IPS DF 4.7 (cell line): ENCODE data around the gene LEMD2.

ENCODE experiments used
- DNase-seq: peaks from one replicate; pipeline ENCODE4 v3.0.0-alpha.2; 2013; ENCODE audit warnings: low spot score; ENCODE audit errors: extremely low read depth

Gene LEMD2

DNA sequence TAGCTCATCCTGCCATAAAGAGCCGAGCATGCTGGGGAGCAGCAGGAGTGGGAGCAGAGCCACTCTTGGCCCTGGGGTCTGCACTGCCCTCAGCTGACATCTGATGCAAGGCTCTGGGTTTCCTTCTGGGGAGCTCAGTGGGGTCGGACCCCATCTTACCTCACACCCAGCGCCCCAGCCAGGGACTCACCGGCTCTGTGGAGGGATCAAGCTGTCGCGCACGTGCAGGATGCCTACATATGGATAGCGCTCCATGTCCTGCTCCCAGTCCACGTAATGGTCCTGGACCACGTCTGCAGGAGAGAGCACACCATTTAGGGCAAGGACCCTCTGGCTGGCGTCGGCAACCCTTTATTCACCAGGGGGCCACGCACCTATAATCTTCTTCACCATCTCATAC is 12.2 kb downstream of the LEMD2 start:
- DNase-seq, result no peak

DNA sequence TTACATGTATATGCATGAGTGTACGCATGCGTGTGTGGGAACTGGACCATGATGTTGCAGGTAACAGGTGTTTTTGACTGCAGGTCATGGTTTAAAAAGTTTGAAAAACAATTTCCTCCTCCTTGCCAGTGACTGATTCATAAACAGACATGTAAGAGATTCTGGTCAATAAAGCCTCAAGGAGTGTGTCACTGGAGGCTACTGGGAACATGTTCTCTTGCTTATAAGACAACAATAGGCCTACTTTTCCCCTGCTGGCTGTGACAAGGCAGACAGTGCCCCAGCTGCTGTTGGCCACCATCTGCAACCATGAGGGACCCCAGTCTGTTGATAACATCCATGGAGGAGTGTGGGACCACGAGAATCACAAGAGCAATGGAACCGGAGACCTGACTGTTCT is 12.7 kb downstream of the LEMD2 start:
- no peak for DNase-seq

DNA sequence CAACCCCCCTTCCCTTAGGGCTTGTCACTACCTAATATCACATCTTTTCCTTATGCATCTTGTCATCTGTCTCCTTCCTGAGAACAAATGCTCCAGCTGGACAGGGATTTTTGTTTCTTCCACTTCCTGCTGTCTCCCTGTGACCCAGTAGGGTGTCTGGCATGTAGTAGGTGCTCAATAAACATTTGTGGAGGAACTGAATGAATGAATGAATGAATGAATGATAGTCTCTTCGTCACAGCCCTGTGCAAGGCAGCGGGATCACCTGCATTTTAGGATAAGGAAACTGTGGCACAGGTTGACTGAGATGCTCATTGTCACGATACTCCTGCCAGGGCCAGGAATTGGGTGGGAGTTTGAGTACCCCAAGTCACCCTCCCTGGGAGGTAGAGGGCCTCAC is 14.2 kb downstream of the LEMD2 start:
- DNase-seq, result no peak

DNA sequence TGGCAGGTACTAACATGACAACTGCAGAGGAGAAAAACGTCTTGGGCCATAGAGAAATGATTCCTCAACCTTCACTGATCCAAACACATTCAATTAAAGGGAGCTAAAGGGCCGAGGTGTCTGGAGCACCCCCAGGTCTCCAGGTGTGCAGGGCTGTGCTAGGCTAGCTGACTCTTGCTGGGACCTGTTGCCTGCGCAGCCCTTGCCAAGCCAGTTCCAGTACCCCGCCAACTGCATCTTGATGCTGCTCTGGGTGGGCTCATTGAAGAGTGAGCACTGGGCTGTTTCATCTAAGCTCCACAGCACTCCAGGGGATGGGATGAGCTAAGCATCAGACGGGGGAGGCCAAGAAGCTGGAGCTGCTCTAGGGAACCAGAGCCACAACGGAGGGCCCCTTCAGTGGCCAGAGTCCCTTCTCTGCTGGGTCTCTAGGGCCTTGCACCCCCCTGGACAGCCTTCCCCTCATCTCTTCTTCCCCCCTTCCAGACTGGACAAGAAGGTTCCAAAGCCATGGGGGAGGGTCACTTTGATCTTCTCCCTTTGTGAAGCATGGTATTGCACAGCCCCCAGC is 15.9 kb downstream of the LEMD2 start:
- no peak for DNase-seq

DNA sequence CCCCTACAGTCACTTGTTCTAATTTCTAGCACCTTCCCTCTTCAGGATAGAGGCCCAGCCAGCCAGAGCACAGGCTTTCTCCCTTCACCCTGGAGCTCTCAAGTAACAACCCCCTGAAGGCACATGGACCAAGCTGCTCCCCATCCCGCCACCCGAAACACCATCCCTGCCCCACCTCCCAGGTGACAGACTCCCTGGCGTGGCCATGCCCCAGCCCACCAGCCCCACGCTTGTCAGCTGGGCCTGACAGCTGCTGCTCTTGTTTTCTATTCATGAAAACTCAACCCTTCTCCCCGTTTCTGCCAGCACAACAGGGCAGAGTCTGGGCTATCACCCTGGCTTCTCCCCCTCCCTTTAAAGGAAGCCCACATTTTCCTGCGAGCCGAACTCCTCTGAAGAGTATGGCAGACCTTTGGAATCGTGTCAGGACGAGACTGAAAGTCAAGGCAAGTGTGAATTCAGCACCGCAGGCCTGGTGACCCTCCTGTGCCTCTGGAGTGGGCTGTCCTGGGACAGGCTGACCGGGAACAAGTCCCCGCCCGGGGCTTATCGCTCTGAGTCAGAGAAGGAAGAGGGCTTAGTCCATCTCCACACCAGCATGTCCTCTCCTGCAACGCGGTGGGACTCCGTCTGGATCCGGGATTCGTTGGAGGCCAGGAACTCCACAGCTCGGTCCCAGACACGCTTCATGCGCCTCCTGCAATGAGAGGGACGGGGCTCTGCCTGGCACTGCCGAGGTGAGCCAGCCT is 16.7 kb downstream of the LEMD2 start:
- DNase-seq, result no peak

DNA sequence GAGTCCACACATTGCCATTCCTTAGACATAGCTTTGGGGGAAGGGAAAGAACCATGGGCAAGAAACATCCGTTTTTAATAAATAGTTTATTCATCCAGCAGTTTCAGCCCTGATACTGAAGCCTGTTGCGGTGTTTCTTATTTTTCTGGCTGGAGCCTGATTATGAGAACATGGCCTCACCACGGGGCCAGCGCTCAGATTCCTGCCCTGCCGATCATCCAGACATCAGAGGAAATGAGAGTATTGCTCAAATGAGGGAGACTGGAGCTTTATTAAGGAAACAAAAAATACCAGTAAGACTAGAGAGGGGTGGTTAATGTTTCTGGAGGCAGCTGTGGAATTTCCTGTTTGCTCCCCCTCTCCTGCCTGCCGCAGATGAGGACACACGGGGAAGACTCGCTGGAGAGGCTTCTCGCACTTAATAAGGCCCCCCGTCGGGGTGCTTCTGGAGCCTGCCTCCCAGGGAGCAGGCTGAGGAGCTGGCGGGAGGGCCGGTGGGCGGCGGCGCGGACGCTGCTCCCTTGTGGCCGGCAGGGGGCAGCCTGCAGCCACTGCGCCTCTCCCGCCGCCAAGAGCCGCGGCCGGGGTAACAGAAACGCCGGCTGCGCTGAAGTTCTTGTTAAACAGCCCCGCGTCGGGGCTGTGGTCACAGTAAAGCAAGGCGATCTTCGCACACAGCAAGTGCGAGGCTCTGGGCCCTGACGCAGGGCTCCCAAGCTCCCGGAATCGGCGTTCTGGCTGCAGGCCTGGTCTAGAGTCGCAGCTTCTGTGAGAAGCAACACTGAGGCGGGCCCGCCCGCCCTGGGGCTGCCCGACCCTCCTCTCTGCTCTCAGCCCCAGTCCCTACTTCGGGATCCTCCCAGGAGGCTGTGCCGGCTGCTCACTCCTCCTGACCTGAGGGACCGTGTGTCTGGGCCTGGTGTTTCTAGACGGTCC is 17.5 kb downstream of the LEMD2 start:
- DNase-seq, result no peak

DNA sequence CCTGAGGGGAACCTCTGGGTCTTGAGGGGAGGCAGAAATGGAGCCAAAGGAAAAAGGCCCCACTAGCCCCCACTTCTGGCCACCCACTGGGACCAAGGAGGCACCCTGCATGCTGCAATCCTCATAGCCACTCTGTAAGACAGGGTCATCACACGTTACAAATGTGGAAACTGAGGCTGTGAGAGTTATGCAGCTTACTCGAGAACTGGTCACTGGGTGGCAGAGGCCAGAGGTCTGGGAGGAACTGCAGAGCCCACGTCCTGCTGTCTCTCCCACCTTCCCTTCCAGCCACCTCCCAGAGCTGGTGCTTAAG is 18.1 kb downstream of the LEMD2 start:
- DNase-seq, result no peak

DNA sequence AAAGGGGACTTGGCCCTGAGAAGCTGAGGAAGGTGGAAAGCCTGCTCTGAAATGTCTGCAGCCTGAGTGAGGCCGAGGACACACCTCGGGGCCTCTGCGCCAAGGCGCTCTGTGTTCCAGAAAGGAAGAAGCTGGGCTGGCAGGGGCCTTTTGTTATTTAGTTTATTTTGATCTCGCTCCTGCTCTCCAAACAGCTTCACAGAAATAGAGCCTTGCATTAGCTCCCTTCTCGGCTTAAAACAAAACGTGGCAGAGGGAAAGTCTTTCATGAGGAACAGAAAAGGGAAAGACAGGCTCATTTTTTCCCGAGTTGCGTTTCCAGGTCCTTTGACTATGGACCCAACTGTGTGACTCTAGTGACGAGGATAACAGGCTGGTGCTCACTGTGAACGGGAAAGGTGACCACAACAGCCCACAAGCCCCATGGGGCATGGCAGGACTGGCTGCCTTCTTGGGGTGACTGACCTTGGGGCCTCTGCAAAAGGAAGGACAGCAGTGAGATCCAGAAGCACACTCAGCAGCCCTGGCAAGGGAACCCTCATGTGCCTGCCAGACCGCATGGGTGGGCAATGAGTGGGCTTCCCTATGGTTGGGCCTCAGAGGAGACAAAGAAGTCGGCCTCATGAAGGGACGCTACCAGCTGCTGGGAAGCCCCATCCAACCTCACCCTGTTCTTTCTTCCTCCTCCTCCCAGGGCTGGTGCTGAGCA is 18.7 kb downstream of the LEMD2 start:
- no peak for DNase-seq

DNA sequence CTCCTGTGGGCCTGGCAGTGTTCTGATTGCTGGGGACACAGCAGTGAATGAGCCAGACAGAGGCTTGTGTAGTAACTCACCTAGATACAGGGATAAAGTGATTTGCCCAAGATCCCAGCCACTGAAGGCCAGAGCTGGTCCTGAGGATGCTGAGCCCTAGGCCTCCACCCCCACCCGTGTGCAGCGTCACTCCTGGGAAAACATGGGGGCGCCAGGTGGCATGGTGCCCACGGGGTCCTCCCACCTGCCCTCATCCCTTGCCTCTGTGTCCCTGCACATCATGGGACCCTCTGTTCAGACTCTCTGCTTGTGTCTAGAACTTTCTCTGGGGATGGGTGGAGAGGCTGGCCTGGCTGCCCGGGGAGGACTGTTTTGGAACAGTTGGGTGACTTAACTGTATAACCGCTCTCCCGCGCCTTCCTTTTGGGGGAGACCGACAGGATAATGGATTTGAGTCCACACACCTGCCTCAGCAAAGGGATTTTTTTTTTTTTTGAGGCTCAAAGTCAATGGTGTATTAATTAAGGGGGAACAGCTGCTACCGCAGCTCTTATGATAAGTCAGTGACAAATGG is 19.6 kb downstream of the LEMD2 start:
- no peak for DNase-seq

DNA sequence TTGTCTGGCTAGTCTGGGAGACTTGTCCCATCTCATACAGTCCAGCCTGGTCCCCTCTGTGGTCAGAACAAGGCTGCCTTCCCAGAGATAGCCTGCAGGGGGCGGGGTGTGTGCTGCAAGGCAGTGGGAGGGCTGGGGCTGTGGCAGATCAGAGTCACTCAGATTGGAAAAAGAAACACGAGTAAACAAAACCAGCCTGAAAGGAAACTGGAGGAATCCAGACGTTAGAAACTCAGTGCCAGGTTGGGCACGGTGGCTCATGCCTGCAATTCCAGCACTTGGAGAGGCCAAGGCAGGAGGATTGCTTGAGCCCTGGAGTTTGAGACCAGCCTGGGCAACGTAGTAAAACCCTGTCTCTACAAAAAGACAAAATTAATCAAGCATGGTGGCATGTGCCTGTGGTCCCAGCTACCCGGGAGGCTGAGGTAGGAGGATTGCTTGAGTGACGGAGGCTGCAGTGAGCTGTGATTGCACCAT is 20.2 kb downstream of the LEMD2 start:
- DNase-seq, result no peak

DNA sequence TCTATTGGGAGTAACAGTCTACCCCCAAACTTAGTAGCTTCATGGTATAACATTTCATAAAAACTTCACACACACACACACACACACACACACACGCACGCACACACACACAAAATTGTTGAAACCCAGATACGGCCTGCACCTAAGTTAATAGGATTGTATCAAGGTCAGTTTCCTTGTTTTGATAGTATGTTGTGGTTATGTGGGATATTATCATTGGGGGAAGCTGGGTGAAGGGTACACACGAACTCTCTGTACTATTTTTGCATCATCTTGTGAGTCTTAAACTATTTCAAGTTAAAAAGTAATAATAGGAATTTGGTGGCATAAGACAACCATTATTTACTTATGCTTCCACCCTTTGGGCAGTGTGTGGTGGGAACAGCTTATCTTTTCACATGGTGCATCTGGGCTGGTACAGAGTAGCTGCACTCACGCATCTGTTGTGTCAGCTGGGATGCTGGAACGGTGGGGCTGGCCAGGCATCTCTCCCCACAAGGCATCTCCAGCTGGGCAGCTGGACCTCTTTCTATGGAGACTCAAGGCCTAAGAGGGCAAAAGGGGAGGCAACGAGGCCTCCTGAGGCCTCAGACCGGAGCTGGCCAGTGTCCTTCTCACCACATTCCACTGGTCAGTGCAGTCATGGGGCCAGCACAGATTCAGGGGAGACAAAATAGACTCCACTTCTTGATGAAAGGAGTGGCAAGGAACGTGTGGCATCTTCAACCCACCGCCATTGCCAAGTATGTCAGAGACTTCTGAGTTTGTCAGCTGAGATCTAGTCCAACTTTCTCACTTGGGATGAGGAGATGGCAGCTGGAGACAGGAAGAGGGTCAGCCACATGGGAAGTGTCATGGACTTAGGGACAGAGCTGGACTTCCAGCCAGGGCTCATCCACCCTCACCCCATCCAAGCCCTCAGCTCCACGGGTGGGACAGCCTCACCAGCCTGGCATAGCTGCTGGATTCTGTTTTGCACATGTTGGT is 21.7 kb downstream of the LEMD2 start:
- DNase-seq, result no peak

DNA sequence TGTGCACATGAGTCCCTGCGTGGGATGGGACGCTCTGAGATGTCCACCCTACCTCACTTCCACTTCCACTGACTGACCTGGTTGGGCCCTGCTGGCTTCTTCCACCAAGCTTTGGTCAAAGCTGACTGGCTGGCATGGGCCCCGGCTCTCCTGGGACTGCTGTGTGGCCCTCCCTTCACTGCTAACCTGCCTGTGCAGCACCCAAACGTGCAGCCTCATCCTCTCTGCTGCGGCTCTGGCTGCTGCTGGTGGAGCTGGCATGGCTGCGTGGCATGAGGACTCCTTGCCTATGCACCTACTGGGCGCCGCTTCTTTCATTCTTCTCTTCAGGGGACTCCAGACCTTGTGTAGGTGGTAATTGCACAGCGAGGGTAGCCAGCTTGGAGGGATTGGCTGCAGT is 23.6 kb downstream of the LEMD2 start:
- DNase-seq, result no peak

DNA sequence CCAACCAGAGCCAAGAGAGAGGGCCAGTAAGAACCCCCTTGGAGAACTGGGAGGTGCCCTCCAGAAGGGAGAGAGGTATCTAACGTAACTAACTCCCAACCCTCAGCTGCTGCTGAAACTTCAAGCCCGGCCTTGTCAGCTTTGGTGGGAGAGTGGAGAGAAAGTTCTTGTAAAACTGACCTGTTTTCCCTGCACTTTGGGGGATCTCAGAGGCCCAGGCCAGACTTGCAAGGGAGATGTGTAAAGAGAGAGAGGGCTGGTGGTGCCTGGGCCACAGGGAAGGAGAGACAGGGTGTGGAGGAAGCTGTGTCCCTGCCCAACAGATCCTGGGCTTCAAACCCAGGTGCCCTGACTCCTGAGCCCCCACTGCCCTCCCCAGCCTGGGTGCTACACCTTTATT is 24.9 kb downstream of the LEMD2 start:
- no peak for DNase-seq

DNA sequence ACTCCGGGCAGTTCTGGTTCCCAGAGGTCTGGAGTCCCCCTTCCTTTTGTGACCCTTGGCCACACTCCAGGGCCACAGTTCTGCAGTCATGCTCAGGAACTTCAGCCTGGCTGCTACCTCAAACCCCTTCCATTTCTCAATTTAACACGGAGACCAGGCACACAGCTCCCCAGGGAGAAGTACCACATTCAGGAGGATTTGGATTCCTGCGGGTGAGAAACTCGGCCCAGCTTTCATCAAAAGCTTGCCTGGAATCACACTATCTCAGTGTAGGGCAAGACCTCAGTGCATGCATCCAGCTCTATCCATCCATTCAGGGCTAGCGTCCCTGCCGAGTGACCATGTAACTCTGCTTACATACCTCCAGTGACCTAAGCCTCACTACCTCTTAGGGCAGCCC is 25.4 kb downstream of the LEMD2 start:
- DNase-seq, result no peak

DNA sequence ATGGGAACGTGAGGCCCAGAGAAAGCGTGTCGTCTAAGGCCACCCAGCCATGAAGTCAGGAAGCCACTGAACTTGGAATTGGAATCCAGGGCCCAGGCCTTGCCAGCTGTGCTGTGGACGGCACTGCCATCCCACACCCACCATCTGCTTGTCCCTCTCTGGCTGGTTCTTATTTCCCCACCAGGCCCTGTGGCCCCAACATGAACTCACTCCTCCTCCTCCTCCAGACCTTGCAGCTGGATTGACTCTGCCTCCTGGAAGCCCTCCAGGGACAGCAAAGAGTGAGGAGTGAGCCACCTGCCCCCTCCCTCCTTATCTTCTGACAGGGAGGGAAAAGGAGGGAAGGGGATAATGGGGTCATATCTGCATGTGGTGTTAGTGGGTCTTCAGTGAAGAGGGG is 26.2 kb downstream of the LEMD2 start:
- no peak for DNase-seq

DNA sequence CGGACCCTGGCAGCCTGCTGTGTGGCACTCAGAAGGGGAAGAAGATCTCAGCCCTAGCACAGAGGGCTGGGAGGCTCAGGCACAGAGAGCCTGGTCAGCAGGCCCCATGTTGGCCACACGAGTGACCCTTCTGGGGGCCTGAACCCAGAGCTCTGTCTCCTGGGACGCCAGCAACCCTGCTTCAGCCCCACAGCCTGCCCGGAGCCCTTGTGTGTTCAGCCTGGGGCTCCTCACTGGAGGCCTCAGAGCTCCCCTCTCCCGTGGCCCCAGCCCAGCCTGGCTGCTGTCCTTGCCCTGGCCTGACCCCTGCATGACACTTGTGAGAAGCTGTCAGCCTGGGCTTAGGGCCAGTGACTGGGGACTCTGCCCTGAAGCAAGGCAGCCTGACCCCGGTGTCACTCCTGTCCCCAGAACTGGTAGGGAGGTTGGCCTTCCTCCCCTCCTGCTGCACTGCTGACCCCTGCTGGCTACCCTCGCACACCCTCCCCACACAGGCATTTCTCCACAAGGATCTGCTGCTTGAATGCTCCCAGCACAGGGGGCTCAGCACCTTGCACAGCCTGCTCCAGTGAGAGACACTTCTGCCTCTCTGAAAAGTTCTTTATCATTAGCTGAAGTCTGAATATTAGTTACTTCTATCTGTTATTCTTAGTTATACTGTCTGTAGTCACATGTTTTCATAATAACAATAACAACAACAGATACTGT is 26.9 kb downstream of the LEMD2 start:
- DNase-seq, result no peak

DNA sequence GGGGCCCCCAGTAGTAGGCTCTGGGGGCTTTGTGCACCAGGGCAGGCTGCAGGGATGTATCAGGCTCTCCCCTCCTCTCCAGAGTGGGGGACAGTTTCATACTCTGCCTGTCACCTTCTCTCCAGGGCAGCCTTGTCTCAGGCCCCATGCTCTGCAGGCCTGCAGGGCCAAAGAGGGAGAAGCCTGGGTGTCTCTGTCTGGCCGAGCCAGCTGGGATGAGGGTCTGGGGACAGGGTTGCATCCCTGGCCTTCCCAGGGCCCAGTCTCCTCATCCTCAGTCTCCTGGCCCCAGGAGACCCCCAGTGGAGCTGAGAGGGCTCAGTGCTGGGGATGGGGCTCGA is 27.4 kb downstream of the LEMD2 start:
- DNase-seq, result no peak

DNA sequence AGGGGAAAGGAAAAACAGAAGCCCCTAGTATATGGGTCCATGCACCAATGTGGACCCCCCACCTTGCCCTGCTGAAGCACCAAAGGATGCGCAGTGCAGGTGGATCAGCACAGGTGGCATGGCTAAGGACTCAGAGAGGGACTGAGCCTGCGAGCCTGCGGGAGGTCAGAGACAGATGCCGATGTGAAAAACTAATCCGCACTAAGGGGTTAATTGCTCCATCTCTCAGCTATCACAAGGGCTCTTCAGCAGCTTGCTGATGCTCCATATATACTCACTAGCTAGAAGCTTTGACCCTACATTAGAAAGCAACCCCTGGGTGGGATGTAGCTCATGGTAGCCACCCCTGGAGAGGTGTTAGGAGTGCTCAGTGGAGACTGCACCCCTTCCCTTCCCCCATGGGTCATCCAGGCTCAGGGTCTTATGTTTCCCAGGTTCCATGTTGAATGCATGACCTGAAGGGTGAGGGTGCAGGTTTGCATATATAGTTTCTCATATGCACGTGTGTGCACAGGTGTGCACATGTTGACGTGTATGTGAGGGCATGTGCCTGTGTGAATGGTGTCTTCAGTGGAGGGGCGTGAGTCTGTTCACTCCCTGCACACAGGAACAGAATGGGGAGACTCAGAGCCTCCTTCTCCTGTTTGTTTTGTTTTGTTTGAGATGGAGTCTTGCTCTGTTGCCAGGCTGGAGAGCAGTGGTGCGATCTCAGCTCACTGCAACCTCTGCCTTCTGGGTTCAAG is 28.9 kb downstream of the LEMD2 start:
- no peak for DNase-seq

DNA sequence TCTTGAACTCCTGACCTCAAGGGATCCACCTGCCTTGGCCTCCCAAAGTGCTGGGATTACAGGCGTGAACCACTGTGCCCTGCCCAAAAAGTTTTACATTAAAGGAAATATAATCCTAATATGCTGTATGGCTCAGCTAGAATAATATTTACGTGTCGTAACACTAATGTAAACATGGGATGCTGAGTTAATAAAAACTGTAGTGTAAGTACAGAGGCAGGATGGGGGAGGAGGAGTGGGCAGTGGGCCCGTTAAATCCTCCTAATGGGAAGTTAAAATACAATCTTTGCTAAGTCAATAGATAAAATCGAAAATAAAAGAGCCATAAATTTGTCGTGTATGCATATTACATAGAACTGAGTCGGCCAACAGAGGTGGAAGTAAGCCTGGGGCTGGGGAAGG is 30.1 kb downstream of the LEMD2 start:
- no peak for DNase-seq
